NCI-H2107 (cell line): ENCODE measurements around the gene MLPH.
A peak's percentile ranks its signal among the peaks of the same experiment; 100 is the strongest.
"Not testable (repeated sequence)": the region's sequence is repeated elsewhere in the genome, so short reads cannot be mapped to it uniquely, and the experiment has no call there.

Experiments used
- DNase-seq: peaks from one replicate; lab custom pipeline; 2025; lab: John Stamatoyannopoulos, UW

Gene MLPH

GRCh38 chr2:237458519-237458918 lies 28.5 kb upstream of the MLPH start:
- no peak for DNase-seq

GRCh38 chr2:237459226-237459625 lies 27.8 kb upstream of the MLPH start:
- DNase-seq, result no peak

- no peak for DNase-seq
Measured at GRCh38 chr2:237459741-237460174, 27.3 kb upstream of the MLPH start.

GRCh38 chr2:237464757-237465391 lies 22.2 kb upstream of the MLPH start:
- no peak for DNase-seq

GRCh38 chr2:237465515-237466148 lies 21.4 kb upstream of the MLPH start:
- DNase-seq, result no peak

GRCh38 chr2:237466211-237466610 lies 20.8 kb upstream of the MLPH start:
- DNase-seq, result no peak

- no peak for DNase-seq
Measured at GRCh38 chr2:237467447-237468179, 19.4 kb upstream of the MLPH start.

GRCh38 chr2:237469410-237469809 lies 17.6 kb upstream of the MLPH start:
- not testable (repeated sequence) for DNase-seq

GRCh38 chr2:237469849-237470248 lies 17.2 kb upstream of the MLPH start:
- no peak for DNase-seq

- no peak for DNase-seq
Measured at GRCh38 chr2:237470914-237471313, 16.1 kb upstream of the MLPH start.

GRCh38 chr2:237471438-237472186 lies 15.4 kb upstream of the MLPH start:
- no peak for DNase-seq

- DNase-seq, result no peak
Measured at GRCh38 chr2:237472187-237472712, 14.8 kb upstream of the MLPH start.

GRCh38 chr2:237472909-237473877 lies 13.9 kb upstream of the MLPH start:
- no peak for DNase-seq

GRCh38 chr2:237473878-237474441 lies 13.1 kb upstream of the MLPH start:
- no peak for DNase-seq

GRCh38 chr2:237474442-237474911 lies 12.6 kb upstream of the MLPH start:
- no peak for DNase-seq

GRCh38 chr2:237474931-237475703 lies 11.9 kb upstream of the MLPH start:
- peak; percentile 25 for DNase-seq

- no peak for DNase-seq
Measured at GRCh38 chr2:237475704-237476141, 11.3 kb upstream of the MLPH start.

- no peak for DNase-seq
Measured at GRCh38 chr2:237478095-237478494, 9.0 kb upstream of the MLPH start.

GRCh38 chr2:237478979-237479378 lies 8.1 kb upstream of the MLPH start:
- DNase-seq, result no peak

- no peak for DNase-seq
Measured at GRCh38 chr2:237479747-237480146, 7.3 kb upstream of the MLPH start.
